ENCODE measurements around the gene TNRC6B. TPM values are rescaled to one million over a fixed set of nuclear protein-coding genes. Genes with fewer than 3 reads are reported as not detected.

Gene TNRC6B
- total and polyA plus RNA-seq, 7 donors = 0.60 to 51.8 (median 26.5) TPM

DNA sequence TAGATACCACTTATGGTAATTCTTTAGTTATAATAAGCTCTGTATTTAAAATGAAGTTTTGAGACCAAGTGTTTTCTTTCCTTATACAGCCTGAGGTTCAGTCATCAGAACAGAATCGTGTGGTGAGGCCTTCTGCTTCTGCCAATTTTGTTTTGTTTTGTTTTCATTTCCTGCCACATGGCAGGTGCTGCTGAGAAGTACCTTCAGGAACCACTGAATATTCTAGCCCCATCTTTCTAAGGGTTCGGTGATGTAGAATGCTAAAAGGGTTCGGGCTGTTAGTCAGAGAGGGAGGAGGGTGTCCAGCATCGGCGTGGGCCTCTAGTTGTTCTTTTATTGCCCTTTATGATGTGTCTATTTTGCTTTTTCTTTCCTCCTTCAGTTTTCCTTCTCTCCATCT is 25.8 kb downstream of the TNRC6B start:
- TF ChIP-seq POLR2AphosphoS5 (IDR thresholded peaks at IDR 0.05) = no peak
- TF ChIP-seq EP300 (IDR thresholded peaks at IDR 0.05) = no peak
- no peak for TF ChIP-seq POLR2A (IDR thresholded peaks at IDR 0.05)
- TF ChIP-seq, protein P1, sequence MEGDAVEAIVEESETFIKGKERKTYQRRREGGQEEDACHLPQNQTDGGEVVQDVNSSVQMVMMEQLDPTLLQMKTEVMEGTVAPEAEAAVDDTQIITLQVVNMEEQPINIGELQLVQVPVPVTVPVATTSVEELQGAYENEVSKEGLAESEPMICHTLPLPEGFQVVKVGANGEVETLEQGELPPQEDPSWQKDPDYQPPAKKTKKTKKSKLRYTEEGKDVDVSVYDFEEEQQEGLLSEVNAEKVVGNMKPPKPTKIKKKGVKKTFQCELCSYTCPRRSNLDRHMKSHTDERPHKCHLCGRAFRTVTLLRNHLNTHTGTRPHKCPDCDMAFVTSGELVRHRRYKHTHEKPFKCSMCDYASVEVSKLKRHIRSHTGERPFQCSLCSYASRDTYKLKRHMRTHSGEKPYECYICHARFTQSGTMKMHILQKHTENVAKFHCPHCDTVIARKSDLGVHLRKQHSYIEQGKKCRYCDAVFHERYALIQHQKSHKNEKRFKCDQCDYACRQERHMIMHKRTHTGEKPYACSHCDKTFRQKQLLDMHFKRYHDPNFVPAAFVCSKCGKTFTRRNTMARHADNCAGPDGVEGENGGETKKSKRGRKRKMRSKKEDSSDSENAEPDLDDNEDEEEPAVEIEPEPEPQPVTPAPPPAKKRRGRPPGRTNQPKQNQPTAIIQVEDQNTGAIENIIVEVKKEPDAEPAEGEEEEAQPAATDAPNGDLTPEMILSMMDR (IDR thresholded peaks at IDR 0.05) = no peak
- DNase-seq = no peak
- Histone ChIP-seq H3K27ac (peak overlapping the region; percentile 55 to 81 (median 71)), H3K36me3 (no peaks in the 10 kb centered on the region), H3K4me1 (peaks cover 0 to 78% (median 53%) of the 10 kb centered on the region in 4 donors), H3K9me3 (no peaks in the 10 kb centered on the region), H3K4me3 (no peak overlapping the region), H3K27me3 (no peaks in the 10 kb centered on the region)
- 21% methylated on average over 5 of the region's 5 CpGs for WGBS, 2 donors
- intact Hi-C loops (cut with DNase I) = no loop called here

DNA sequence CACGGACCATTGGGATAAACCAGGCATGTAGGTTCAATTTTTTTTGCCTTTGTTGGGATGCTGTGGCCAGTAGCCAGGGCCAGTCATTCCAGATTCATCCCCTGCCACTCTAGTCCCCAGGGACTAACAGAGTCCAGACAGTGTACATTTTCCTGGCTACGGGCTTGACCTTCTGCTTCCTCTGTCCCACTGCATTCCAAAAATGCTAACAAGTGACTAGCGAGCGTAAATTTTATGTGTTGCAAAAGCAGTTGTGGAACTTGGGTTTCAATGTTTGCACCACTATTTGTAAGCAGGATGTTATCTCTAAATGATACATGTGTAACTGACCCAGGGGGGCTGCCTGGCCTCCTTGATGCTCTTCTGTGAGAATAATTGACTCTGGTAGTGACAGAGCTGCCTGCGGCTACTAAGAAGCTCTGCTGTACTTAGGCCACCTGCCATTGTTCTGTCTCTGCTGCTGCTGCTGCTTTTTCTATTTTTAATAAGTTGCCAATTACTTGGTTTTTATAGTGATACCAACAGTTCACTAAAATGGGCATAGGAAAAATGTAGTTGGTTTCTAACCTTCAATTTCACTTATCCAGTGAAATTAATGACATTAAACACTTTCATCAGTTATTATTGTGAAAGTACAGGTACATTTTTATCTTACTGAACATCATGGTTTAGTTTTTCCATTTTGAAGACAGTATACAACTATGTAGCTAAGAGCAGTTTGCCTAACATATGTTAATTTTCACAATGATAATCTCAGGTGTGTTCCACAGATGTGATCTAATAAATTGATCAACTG is 26.8 kb downstream of the TNRC6B start:
- Histone ChIP-seq H3K9me3 (no peaks in the 10 kb centered on the region), H3K27me3 (no peaks in the 10 kb centered on the region), H3K4me3 (no peak overlapping the region), H3K4me1 (peaks cover 0 to 79% (median 60%) of the 10 kb centered on the region in 4 donors), H3K36me3 (no peaks in the 10 kb centered on the region), H3K27ac (peak overlapping the region; percentile 55 to 81 (median 71))
- DNase-seq = no peak
- intact Hi-C loops (cut with DNase I) = no loop called here
- TF ChIP-seq, protein P1 (IDR thresholded peaks at IDR 0.05) = no peak
- TF ChIP-seq POLR2AphosphoS5 (IDR thresholded peaks at IDR 0.05) = peak in 3 of 4 donors; percentile 28 to 65 (median 59)
- 78 to 79% methylated on average over 5 of the region's 5 CpGs for WGBS, 2 donors

DNA sequence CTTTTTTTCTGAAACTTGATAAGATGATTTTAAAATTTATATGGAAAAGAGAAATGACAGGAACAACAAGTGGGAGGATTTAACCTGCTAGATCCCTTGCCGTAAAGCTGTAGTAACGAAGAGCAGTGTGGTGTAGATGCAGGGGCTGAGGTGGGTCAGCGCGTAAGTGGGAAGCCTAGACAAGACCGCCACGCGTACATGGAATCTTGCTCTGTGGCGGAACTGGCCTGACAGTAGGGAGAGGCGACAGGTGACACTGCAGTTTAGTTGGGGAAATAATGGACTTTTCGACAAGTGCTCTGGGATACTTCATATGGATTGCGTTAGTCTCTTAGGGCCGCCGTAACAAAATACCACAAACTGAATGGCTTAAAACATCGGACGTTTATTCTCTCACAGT is 28.8 kb downstream of the TNRC6B start:
- H3K4me3 ChIP-seq = no peak overlapping the region
- intact Hi-C loops (cut with DNase I) = no loop called here
- TF ChIP-seq EP300 (IDR thresholded peaks at IDR 0.05) (no peak), POLR2A (IDR thresholded peaks at IDR 0.05) (no peak), POLR2AphosphoS5 (IDR thresholded peaks at IDR 0.05) (no peak)
- TF ChIP-seq, protein P1 (IDR thresholded peaks at IDR 0.05) = no peak
- H3K36me3 ChIP-seq = no peaks in the 10 kb centered on the region
- H3K4me1 ChIP-seq = peaks cover 0 to 87% (median 71%) of the 10 kb centered on the region in 4 donors
- H3K27me3 ChIP-seq = no peaks in the 10 kb centered on the region
- WGBS, 2 donors = 94 to 95% methylated on average over 15 of the region's 15 CpGs
- DNase-seq = no peak
- H3K27ac ChIP-seq = peak overlapping the region in 1 of 4 donors; percentile 81
- no peaks in the 10 kb centered on the region for H3K9me3 ChIP-seq

DNA sequence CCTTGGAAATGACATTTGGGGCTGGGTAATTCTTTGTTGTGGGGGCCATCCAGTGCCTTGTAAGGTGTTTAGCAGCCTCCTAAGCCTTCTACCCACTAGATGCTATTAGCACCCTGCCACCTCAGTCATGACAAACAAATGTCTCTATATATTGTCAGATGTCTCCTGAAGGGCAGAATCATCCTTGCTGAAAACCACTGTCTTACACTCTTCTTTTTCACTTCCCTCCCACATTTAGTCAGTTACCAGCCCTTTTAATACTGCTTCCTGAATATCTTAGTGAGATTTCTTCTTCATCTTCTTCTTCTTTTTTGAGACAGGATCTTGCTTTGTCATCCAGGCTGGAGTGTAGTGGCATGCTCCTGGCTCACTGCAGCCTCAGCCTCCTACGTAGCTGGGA is 33.1 kb downstream of the TNRC6B start:
- Histone ChIP-seq H3K4me1 (peaks cover 0 to 86% (median 64%) of the 10 kb centered on the region in 4 donors), H3K9me3 (no peaks in the 10 kb centered on the region), H3K27me3 (no peaks in the 10 kb centered on the region), H3K27ac (peak overlapping the region in 2 of 4 donors; percentile 0 to 57), H3K36me3 (no peaks in the 10 kb centered on the region), H3K4me3 (no peak overlapping the region)
- no peak for DNase-seq
- intact Hi-C loops (cut with DNase I) = no loop called here
- 68 to 89% methylated on average over 1 of the region's 1 CpG for WGBS, 2 donors
- TF ChIP-seq POLR2AphosphoS5 (IDR thresholded peaks at IDR 0.05) (no peak), POLR2A (IDR thresholded peaks at IDR 0.05) (no peak), EP300 (IDR thresholded peaks at IDR 0.05) (no peak)
- TF ChIP-seq, protein P1 (IDR thresholded peaks at IDR 0.05) = no peak
